Astrocyte (in vitro differentiated cells and primary cell): ENCODE measurements around the gene SLC25A29. TPM values are rescaled to one million over a fixed set of nuclear protein-coding genes. Genes with fewer than 3 reads are reported as not detected.
"Not testable (repeated sequence)": the region's sequence is repeated elsewhere in the genome, so short reads cannot be mapped to it uniquely, and the experiment has no call there.

Experiments used
- DNase-seq: peaks from one replicate; pipeline ENCODE4 v3.0.0-alpha.2; 2010; ENCODE audit warnings: low read depth
- FAIRE-seq: peaks from 2 replicates; lab custom pipeline; 2011; peaks lifted over from hg19 to GRCh38; lab: Jason Lieb, UNC
- H2AFZ ChIP-seq: 2 replicates; pipeline ENCODE4 v1.6.0; 2012; ENCODE audit warnings: low read depth, low read length, inconsistent platforms
- H3K27ac ChIP-seq: 2 replicates; pipeline ENCODE4 v1.5.1; 2011; ENCODE audit warnings: low read depth, low read length, inconsistent platforms
- H3K27me3 ChIP-seq: 2 replicates; pipeline ENCODE4 v1.6.0; 2011; ENCODE audit warnings: low read length, inconsistent platforms; ENCODE audit not compliant: insufficient read depth
- H3K36me3 ChIP-seq: 2 replicates; pipeline ENCODE4 v1.5.1; 2011; ENCODE audit warnings: low read length, inconsistent platforms; ENCODE audit not compliant: insufficient read depth
- H3K4me1 ChIP-seq: 2 replicates; pipeline ENCODE4 v1.5.1; 2011; ENCODE audit warnings: low read length, inconsistent platforms; ENCODE audit not compliant: insufficient read depth
- H3K4me2 ChIP-seq: 2 replicates; pipeline ENCODE4 v1.6.0; 2012; ENCODE audit warnings: low read length, inconsistent platforms
- H3K4me3 ChIP-seq: 2 replicates; pipeline ENCODE4 v1.5.1; 2011; ENCODE audit warnings: low read depth, mild to moderate bottlenecking, low read length, inconsistent platforms; ENCODE audit not compliant: insufficient read depth
- H3K79me2 ChIP-seq: 2 replicates; pipeline ENCODE4 v1.6.0; 2012; ENCODE audit warnings: mild to moderate bottlenecking, low read length, inconsistent platforms; ENCODE audit not compliant: insufficient read depth
- H3K9ac ChIP-seq: 2 replicates; pipeline ENCODE4 v1.6.0; 2012; ENCODE audit warnings: mild to moderate bottlenecking, low read length, inconsistent platforms
- H3K9me3 ChIP-seq: 2 replicates; pipeline ENCODE4 v1.5.1; 2012; ENCODE audit warnings: low read depth, mild to moderate bottlenecking, low read length, inconsistent platforms; ENCODE audit not compliant: insufficient read depth
- H4K20me1 ChIP-seq: 2 replicates; pipeline ENCODE4 v1.6.0; 2012; ENCODE audit warnings: low read length, inconsistent platforms; ENCODE audit not compliant: insufficient read depth
- H3K27ac Mint-ChIP-seq: one replicate; pipeline ENCODE4 v1.8.0; 2021; ENCODE audit warnings: mild to moderate bottlenecking, mixed read lengths; ENCODE audit not compliant: unreplicated experiment
- H3K27me3 Mint-ChIP-seq: one replicate; pipeline ENCODE4 v1.8.0; 2021; ENCODE audit warnings: low read depth, mixed read lengths; ENCODE audit not compliant: unreplicated experiment
- H3K36me3 Mint-ChIP-seq: one replicate; pipeline ENCODE4 v1.8.0; 2021; ENCODE audit warnings: low read depth, mixed read lengths; ENCODE audit not compliant: unreplicated experiment
- H3K4me1 Mint-ChIP-seq: one replicate; pipeline ENCODE4 v1.8.0; 2021; ENCODE audit warnings: low read depth, mixed read lengths; ENCODE audit not compliant: unreplicated experiment
- H3K4me3 Mint-ChIP-seq: one replicate; pipeline ENCODE4 v1.8.0; 2021; ENCODE audit warnings: mild to moderate bottlenecking, moderate library complexity, mixed read lengths; ENCODE audit not compliant: unreplicated experiment
- H3K9me3 Mint-ChIP-seq: one replicate; pipeline ENCODE4 v1.8.0; 2021; ENCODE audit warnings: mild to moderate bottlenecking, mixed read lengths; ENCODE audit not compliant: unreplicated experiment
- CTCF ChIP-seq: IDR thresholded peaks from 2 replicates; pipeline ENCODE4 v1.5.1; 2011; ENCODE audit warnings: low read depth, mild to moderate bottlenecking, inconsistent platforms, low read length, moderate library complexity; ENCODE audit not compliant: insufficient read depth
- EZH2 ChIP-seq: IDR thresholded peaks from 2 replicates; pipeline ENCODE4 v1.6.1; 2012; ENCODE audit warnings: mild to moderate bottlenecking, low read length, inconsistent platforms; ENCODE audit not compliant: insufficient read depth
- total RNA-seq: library from RNA; stranded (reverse); gene quantifications from 2 replicates; pipeline ENCODE4 v1.2.1, GENCODE V29; 2021

The SLC25A29 gene
- total RNA-seq, 1 donor from 2014 or later: 30.2 TPM

- H2AFZ ChIP-seq, H3K27me3 Mint-ChIP-seq, H3K27me3 ChIP-seq, H3K9ac ChIP-seq, H3K79me2 ChIP-seq, H3K4me1 ChIP-seq, H3K4me3 ChIP-seq, H3K4me3 Mint-ChIP-seq, H3K9me3 Mint-ChIP-seq, H3K27ac Mint-ChIP-seq, H3K9me3 ChIP-seq, H3K4me2 ChIP-seq, H3K27ac ChIP-seq, DNase-seq, H4K20me1 ChIP-seq, FAIRE-seq: not testable (repeated sequence)
- Mint-ChIP-seq H3K4me1 (peaks cover 15% of the 10 kb centered on the region), H3K36me3 (peaks cover 36% of the 10 kb centered on the region)
- H3K36me3 ChIP-seq: peaks cover 17% of the 10 kb centered on the region
Observed at GRCh38 chr14:100342826-100343225, 36.6 kb upstream of the SLC25A29 start.

- no peak for TF ChIP-seq EZH2
- TF ChIP-seq CTCF: no peak
- Histone ChIP-seq H3K27ac (peak overlapping the region; percentile 75), H4K20me1 (no peaks in the 10 kb centered on the region), H3K9ac (no peak overlapping the region), H2AFZ (no peak overlapping the region), H3K4me2 (no peak overlapping the region), H3K36me3 (peaks cover 19% of the 10 kb centered on the region), H3K4me3 (no peak overlapping the region), H3K9me3 (no peaks in the 10 kb centered on the region), H3K27me3 (no peaks in the 10 kb centered on the region), H3K4me1 (peaks cover 8% of the 10 kb centered on the region), H3K79me2 (no peaks in the 10 kb centered on the region)
- DNase-seq (no peak), FAIRE-seq (no peak)
- Mint-ChIP-seq H3K27ac (peak overlapping the region; percentile 15), H3K27me3 (no peaks in the 10 kb centered on the region), H3K9me3 (no peaks in the 10 kb centered on the region), H3K4me1 (peaks cover 15% of the 10 kb centered on the region), H3K36me3 (peaks cover 34% of the 10 kb centered on the region), H3K4me3 (no peak overlapping the region)
Observed at GRCh38 chr14:100342195-100342594, 36.0 kb upstream of the SLC25A29 start.

GRCh38 chr14:100341301-100342031 lies 35.2 kb upstream of the SLC25A29 start:
- TF ChIP-seq CTCF (no peak), EZH2 (no peak)
- FAIRE-seq: no peak
- Histone ChIP-seq H3K27me3 (no peaks in the 10 kb centered on the region), H3K27ac (peak overlapping the region; percentile 75), H3K4me3 (no peak overlapping the region), H3K36me3 (peaks cover 17% of the 10 kb centered on the region), H3K4me2 (peak overlapping the region; percentile 13), H4K20me1 (no peaks in the 10 kb centered on the region), H3K79me2 (no peaks in the 10 kb centered on the region), H2AFZ (no peak overlapping the region), H3K9ac (peak overlapping the region; percentile 53), H3K9me3 (no peaks in the 10 kb centered on the region), H3K4me1 (peaks cover 8% of the 10 kb centered on the region)
- H3K27ac Mint-ChIP-seq: peak overlapping the region; percentile 75
- no peaks in the 10 kb centered on the region for H3K27me3 Mint-ChIP-seq
- H3K9me3 Mint-ChIP-seq: no peaks in the 10 kb centered on the region
- H3K4me3 Mint-ChIP-seq: no peak overlapping the region
- peak; percentile 78 for DNase-seq
- H3K36me3 Mint-ChIP-seq: peaks cover 35% of the 10 kb centered on the region
- H3K4me1 Mint-ChIP-seq: peaks cover 15% of the 10 kb centered on the region
